OCI-LY1 (cell line): ENCODE results near the gene ZNF785.
A peak's percentile ranks its signal among the peaks of the same experiment; 100 is the strongest.

ENCODE experiments used
- H2AFZ ChIP-seq: fragments of 200-600 bp; sonication (generic), shearing (Covaris generic); 2 replicates; pipeline ENCODE4 v1.6.0; 2014; ENCODE audit warnings: antibody characterized with exemption, mild to moderate bottlenecking, low read length
- H3F3A ChIP-seq: fragments of 200-600 bp; sonication (generic), shearing (Covaris generic); 2 replicates; pipeline ENCODE4 v1.6.0; 2014; ENCODE audit warnings: mild to moderate bottlenecking, antibody characterized with exemption, low read length, moderate library complexity; ENCODE audit not compliant: insufficient read depth
- H3K27ac ChIP-seq: fragments of 200-600 bp; sonication (generic); 2 replicates; pipeline ENCODE4 v1.5.1; 2014; ENCODE audit warnings: low read length, mixed run types, mild to moderate bottlenecking, low read depth; ENCODE audit not compliant: poor library complexity, severe bottlenecking
- H3K27me3 ChIP-seq: fragments of 200-600 bp; sonication (generic); 2 replicates; pipeline ENCODE4 v1.6.0; 2014; ENCODE audit warnings: antibody characterized with exemption, mild to moderate bottlenecking, low read length, moderate library complexity; ENCODE audit not compliant: insufficient read depth
- H3K36me3 ChIP-seq: fragments of 200-600 bp; sonication (generic); 2 replicates; pipeline ENCODE4 v1.6.1; 2014; ENCODE audit warnings: mild to moderate bottlenecking, antibody characterized with exemption, low read length, moderate library complexity, mixed read lengths; ENCODE audit not compliant: insufficient read depth
- H3K4me1 ChIP-seq: fragments of 200-600 bp; sonication (generic); 2 replicates; pipeline ENCODE4 v1.5.1; 2014; ENCODE audit warnings: mild to moderate bottlenecking, low read length, moderate library complexity; ENCODE audit not compliant: insufficient read depth, severe bottlenecking
- H3K4me2 ChIP-seq: fragments of 200-600 bp; sonication (generic), shearing (Covaris generic); 2 replicates; pipeline ENCODE4 v1.6.1; 2014; ENCODE audit warnings: low read length
- H3K4me3 ChIP-seq: fragments of 200-600 bp; sonication (generic); 2 replicates; pipeline ENCODE4 v1.5.1; 2014; ENCODE audit warnings: low read length, low read depth, mild to moderate bottlenecking, mixed read lengths; ENCODE audit not compliant: poor library complexity, severe bottlenecking
- H3K79me2 ChIP-seq: fragments of 200-600 bp; shearing (Covaris generic); 2 replicates; pipeline ENCODE4 v1.6.1; 2016; ENCODE audit warnings: mixed run types, low read length, mixed read lengths; ENCODE audit not compliant: insufficient read depth
- H3K9ac ChIP-seq: fragments of 200-600 bp; sonication (generic), shearing (Covaris generic); 2 replicates; pipeline ENCODE4 v1.6.1; 2014; ENCODE audit warnings: mild to moderate bottlenecking, low read length, mixed read lengths
- H3K9me2 ChIP-seq: fragments of 200-600 bp; sonication (generic), shearing (Covaris generic); 2 replicates; pipeline ENCODE4 v1.6.1; 2014; ENCODE audit warnings: low read depth, mild to moderate bottlenecking, low read length, mixed read lengths
- H3K9me3 ChIP-seq: fragments of 200-600 bp; shearing (Covaris generic); 2 replicates; pipeline ENCODE4 v1.6.1; 2014; ENCODE audit warnings: low read length, mixed read lengths
- H4K20me1 ChIP-seq: fragments of 200-600 bp; sonication (generic), shearing (Covaris generic); 2 replicates; pipeline ENCODE4 v1.6.0; 2016; ENCODE audit warnings: mild to moderate bottlenecking, low read length; ENCODE audit not compliant: insufficient read depth
- EZH2 ChIP-seq: fragments of 200-600 bp; sonication (generic), shearing (Covaris generic); IDR thresholded peaks from 2 replicates; pipeline ENCODE4 v1.8.0; 2017; ENCODE audit warnings: borderline replicate concordance, mixed run types, mild to moderate bottlenecking, antibody characterized with exemption, low read length, moderate library complexity, mixed read lengths
- TF ChIP-seq, protein P1 (sequence below): fragments of 200-600 bp; sonication (generic), shearing (Covaris generic); IDR thresholded peaks from 2 replicates; pipeline ENCODE4 v1.5.1; 2017; ENCODE audit warnings: mild to moderate bottlenecking, antibody characterized with exemption, low read length, moderate library complexity, mixed read lengths

ZNF785 gene

DNA sequence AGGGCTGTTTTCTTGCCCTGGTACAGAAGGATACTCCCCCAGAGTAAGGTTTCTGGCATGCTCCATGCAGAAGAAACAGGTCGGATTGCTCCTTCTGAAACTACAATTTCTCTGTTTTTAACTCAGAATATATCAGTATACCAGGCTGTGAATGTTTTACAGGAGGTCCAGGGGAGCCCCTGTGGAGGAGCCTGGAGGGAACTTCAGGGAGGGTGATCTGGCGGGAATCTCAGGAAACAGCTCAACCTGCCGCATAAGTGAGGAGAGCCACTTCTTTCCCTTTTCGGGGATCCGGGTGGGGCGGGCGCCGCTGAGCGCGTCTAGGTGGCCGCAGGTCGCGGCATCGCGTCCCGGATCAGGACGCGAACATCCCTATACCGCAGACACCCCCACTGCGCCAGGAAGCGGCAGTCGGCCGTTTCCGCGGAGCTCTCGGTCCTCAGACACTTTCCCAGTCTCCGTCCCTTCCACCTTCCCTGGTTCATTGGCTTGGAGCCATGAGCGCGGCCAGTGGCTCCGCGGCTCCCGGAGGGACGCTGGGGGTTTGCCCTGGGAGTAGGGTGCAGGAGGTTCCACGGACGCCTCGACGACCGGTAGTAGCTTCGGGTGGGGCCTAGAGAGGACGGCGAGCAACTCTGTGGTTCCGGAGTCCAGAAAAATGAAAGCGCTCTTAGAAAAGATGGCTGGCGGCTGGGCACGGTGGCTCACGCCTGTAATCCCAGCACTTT is 24.2 kb downstream of the ZNF785 start:
- H3K27ac ChIP-seq = peak overlapping the region; percentile 3
- H3K4me3 ChIP-seq = peak overlapping the region; percentile 57
- H2AFZ ChIP-seq = peak overlapping the region; percentile 18; the same call in 1 of the 2 replicates
- 0 out of 2 replicates have a peak, but pooled peaks cover 4% of the 10 kb centered on the region for H3K79me2 ChIP-seq
- peak overlapping the region; percentile 60 for H3K9ac ChIP-seq
- H3K9me3 ChIP-seq = no peaks in the 10 kb centered on the region
- no peaks in the 10 kb centered on the region for H3K27me3 ChIP-seq
- H3K4me1 ChIP-seq = peaks cover 29% of the 10 kb centered on the region
- no peak for TF ChIP-seq EZH2
- TF ChIP-seq, protein P1, sequence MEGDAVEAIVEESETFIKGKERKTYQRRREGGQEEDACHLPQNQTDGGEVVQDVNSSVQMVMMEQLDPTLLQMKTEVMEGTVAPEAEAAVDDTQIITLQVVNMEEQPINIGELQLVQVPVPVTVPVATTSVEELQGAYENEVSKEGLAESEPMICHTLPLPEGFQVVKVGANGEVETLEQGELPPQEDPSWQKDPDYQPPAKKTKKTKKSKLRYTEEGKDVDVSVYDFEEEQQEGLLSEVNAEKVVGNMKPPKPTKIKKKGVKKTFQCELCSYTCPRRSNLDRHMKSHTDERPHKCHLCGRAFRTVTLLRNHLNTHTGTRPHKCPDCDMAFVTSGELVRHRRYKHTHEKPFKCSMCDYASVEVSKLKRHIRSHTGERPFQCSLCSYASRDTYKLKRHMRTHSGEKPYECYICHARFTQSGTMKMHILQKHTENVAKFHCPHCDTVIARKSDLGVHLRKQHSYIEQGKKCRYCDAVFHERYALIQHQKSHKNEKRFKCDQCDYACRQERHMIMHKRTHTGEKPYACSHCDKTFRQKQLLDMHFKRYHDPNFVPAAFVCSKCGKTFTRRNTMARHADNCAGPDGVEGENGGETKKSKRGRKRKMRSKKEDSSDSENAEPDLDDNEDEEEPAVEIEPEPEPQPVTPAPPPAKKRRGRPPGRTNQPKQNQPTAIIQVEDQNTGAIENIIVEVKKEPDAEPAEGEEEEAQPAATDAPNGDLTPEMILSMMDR = no peak
- H3K4me2 ChIP-seq = peak overlapping the region; percentile 63
- H4K20me1 ChIP-seq = no peaks in the 10 kb centered on the region
- H3K36me3 ChIP-seq = peaks cover 2% of the 10 kb centered on the region; the same call in 1 of the 2 replicates
- H3K9me2 ChIP-seq = no peaks in the 10 kb centered on the region
- 0 out of 2 replicates have a peak, but pooled peaks cover 3% of the 10 kb centered on the region for H3F3A ChIP-seq

DNA sequence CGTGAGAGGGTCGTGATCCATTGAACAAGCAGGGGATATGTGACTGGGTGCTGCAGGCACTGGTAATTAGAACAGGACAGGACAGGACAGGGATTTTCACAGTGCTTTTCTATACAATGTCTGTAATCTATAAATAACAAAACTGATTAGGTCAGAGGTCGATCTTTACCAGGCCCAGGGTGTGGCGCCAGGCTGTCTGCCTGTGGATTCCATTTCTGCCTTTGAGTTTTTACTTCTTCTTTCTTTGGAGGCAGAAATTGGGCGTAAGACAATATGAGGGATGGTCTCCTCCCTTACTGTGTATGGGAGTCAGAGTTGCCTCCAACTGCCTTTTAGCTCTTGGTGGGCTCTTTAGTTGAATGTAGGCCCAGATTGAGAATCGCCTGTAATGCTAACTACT is 25.8 kb downstream of the ZNF785 start:
- Histone ChIP-seq H3F3A (0 out of 2 replicates have a peak, but pooled peaks cover 3% of the 10 kb centered on the region), H2AFZ (no peak overlapping the region), H3K9me2 (no peaks in the 10 kb centered on the region), H3K79me2 (0 out of 2 replicates have a peak, but pooled peaks cover 4% of the 10 kb centered on the region), H4K20me1 (no peaks in the 10 kb centered on the region), H3K27me3 (no peaks in the 10 kb centered on the region), H3K9ac (no peak overlapping the region), H3K36me3 (peaks cover 18% of the 10 kb centered on the region; the same call in 1 of the 2 replicates), H3K4me1 (peaks cover 21% of the 10 kb centered on the region), H3K4me2 (no peak overlapping the region), H3K4me3 (no peak overlapping the region), H3K9me3 (no peaks in the 10 kb centered on the region), H3K27ac (no peak overlapping the region)
- no peak for TF ChIP-seq EZH2

DNA sequence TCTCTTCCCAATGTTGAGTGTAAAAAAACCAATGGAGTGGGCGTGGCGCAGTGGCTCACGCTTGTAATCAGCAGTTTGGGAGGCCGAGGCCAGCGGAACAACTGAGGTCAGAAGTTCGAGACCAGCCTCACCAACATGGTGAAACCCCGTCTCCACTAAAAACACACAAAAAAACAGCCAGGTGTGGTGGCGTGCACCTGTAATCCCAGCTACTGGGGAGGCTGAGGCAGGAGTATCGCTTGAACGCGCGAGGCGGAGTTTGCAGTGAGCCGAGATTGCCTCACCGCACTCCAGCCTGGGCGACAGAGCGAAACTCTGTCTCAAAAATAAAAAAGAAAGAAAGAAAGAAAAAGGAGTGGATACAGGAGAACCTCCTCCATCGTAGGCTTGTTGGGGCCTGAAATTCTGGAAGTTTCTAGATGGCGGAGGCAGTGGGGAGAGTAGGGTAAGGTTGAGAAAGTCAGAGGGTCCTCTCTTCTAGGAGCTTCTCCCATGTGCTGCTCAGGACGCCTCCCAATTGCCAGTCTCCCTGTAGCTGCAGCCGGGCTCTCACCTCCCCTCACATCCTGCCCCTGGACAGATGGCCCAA is 26.6 kb downstream of the ZNF785 start:
- no peaks in the 10 kb centered on the region for H3K9me2 ChIP-seq
- peak overlapping the region; percentile 39 for H3K27ac ChIP-seq
- peak overlapping the region; percentile 61 for H3K4me2 ChIP-seq
- H2AFZ ChIP-seq = no peak overlapping the region
- TF ChIP-seq EZH2 = no peak
- TF ChIP-seq, protein P1 = no peak
- peak overlapping the region; percentile 19; the same call in 1 of the 2 replicates for H3K9ac ChIP-seq
- peaks cover 21% of the 10 kb centered on the region for H3K4me1 ChIP-seq
- 0 out of 2 replicates have a peak, but pooled peaks cover 3% of the 10 kb centered on the region for H3F3A ChIP-seq
- no peaks in the 10 kb centered on the region for H3K27me3 ChIP-seq
- H3K79me2 ChIP-seq = 0 out of 2 replicates have a peak, but pooled peaks cover 4% of the 10 kb centered on the region
- H3K9me3 ChIP-seq = no peaks in the 10 kb centered on the region
- peaks cover 26% of the 10 kb centered on the region for H3K36me3 ChIP-seq
- H4K20me1 ChIP-seq = no peaks in the 10 kb centered on the region
- H3K4me3 ChIP-seq = peak overlapping the region; percentile 82
